Natural killer cell (primary cell): ENCODE results near the gene TMSB15C. TPM values are rescaled to one million over a fixed set of nuclear protein-coding genes. Genes with fewer than 3 reads are reported as not detected.
"Not testable (repeated sequence)": the region's sequence is repeated elsewhere in the genome, so short reads cannot be mapped to it uniquely, and the experiment has no call there.

Source experiments
- ATAC-seq, 3 donors: fragments of 150-1000 bp in 2 of 3; fragments of 200-7000 bp in 1 of 3; cut with Tn5 transposase; 1 replicate in 1 of 3; 2 replicates in 2 of 3; pipeline ENCODE4 v1.10.0; 2021; ENCODE audit warnings: mild to moderate bottlenecking in 2 of 3, moderate library complexity in 2 of 3
- DNase-seq, 2 donors: peaks; one replicate each; pipeline versions ENCODE4 v3.0.0 to v3.0.0-alpha.2; 2013 to 2021; ENCODE audit warnings: mixed read lengths in 1 of 2
- H3K27ac ChIP-seq: one replicate; pipeline ENCODE4 v1.5.1; 2013; ENCODE audit warnings: mild to moderate bottlenecking, low read length
- H3K27me3 ChIP-seq: one replicate; pipeline ENCODE4 v1.6.1; 2013; ENCODE audit warnings: low read length; ENCODE audit not compliant: control insufficient read depth, insufficient read depth
- H3K36me3 ChIP-seq: one replicate; pipeline ENCODE4 v1.6.1; 2013; ENCODE audit warnings: low read length; ENCODE audit not compliant: control insufficient read depth, insufficient read depth
- H3K4me1 ChIP-seq: one replicate; pipeline ENCODE4 v1.6.1; 2013; ENCODE audit warnings: low read length; ENCODE audit not compliant: control insufficient read depth, insufficient read depth
- H3K4me3 ChIP-seq: one replicate; pipeline ENCODE4 v1.5.1; 2013; ENCODE audit warnings: low read length
- H3K9me3 ChIP-seq: one replicate; pipeline ENCODE4 v1.6.1; 2013; ENCODE audit warnings: low read length; ENCODE audit not compliant: control insufficient read depth, insufficient read depth
- H3K27ac Mint-ChIP-seq, 2 donors: one replicate each; pipeline ENCODE4 v1.8.0; 2022; ENCODE audit warnings: mild to moderate bottlenecking in 2 of 2, mixed read lengths in 2 of 2, moderate library complexity in 1 of 2
- H3K27me3 Mint-ChIP-seq, 2 donors: one replicate each; pipeline ENCODE4 v1.8.0; 2022; ENCODE audit warnings: low read depth in 2 of 2, mixed read lengths in 2 of 2
- H3K36me3 Mint-ChIP-seq: one replicate; pipeline ENCODE4 v1.8.0; 2022; ENCODE audit warnings: mixed read lengths
- H3K4me1 Mint-ChIP-seq, 2 donors: one replicate each; pipeline ENCODE4 v1.8.0; 2022; ENCODE audit warnings: mixed read lengths in 2 of 2
- H3K4me3 Mint-ChIP-seq: one replicate; pipeline ENCODE4 v1.8.0; 2022; ENCODE audit warnings: mild to moderate bottlenecking, moderate library complexity, mixed read lengths
- H3K9me3 Mint-ChIP-seq, 2 donors: one replicate each; pipeline ENCODE4 v1.8.0; 2022; ENCODE audit warnings: mixed read lengths in 2 of 2
- CTCF ChIP-seq: fragments of 200-600 bp; IDR thresholded peaks from one replicate; pipeline ENCODE4 v1.8.0; 2022; ENCODE audit warnings: antibody characterized with exemption
- whole genome bisulfite sequencing: methylation state at CpG from one replicate; pipeline ENCODE4 v1.1.7; 2013; ENCODE audit warnings: missing lambda C conversion rate; ENCODE audit not compliant: insufficient coverage; 5-methylcytosine and 5-hydroxymethylcytosine counted together
- intact Hi-C: fragments of 100-400 bp; cut with micrococcal nuclease; formaldehyde crosslinking; loops from one replicate; pipeline ENCODE4 v1.14.2; 2022
- total RNA-seq, 4 donors: library from RNA; stranded (reverse); fragments of 120-200 nt in 1 of 4; gene quantifications; one replicate each; pipeline versions ENCODE4 v1.2.3 to v1.2.4, GENCODE V29; 2013 to 2022

Gene TMSB15C
- total RNA-seq, 3 donors from 2014 or later (not counting 1 experiment from before 2014, with no cell fraction given), result 2.0 to 4.1 (median 2.5) TPM

GRCh38 chrX:104085477-104085876, 9.4 kb upstream of the TMSB15C start:
- Mint-ChIP-seq H3K27me3 (peaks cover 8 to 14% of the 10 kb centered on the region in 2 donors), H3K36me3 (no peaks in the 10 kb centered on the region), H3K4me3 (no peak overlapping the region), H3K27ac (no peak overlapping the region), H3K4me1 (no peaks in the 10 kb centered on the region), H3K9me3 (no peaks in the 10 kb centered on the region)
- H3K4me1 ChIP-seq, result no peaks in the 10 kb centered on the region
- DNase-seq, result no peak
- peaks cover 2% of the 10 kb centered on the region for H3K27me3 ChIP-seq
- intact Hi-C loops, result no loop called here
- no peak overlapping the region for H3K4me3 ChIP-seq
- no peaks in the 10 kb centered on the region for H3K36me3 ChIP-seq
- 83% methylated on average over 7 of the region's 7 CpGs for WGBS
- no peaks in the 10 kb centered on the region for H3K9me3 ChIP-seq
- no peak overlapping the region for H3K27ac ChIP-seq
- ATAC-seq, result no peak
- no peak for TF ChIP-seq CTCF

GRCh38 chrX:104084534-104085277, 8.7 kb upstream of the TMSB15C start:
- no peak for TF ChIP-seq CTCF
- H3K9me3 ChIP-seq, result no peaks in the 10 kb centered on the region
- no peak for DNase-seq
- no peak overlapping the region for H3K4me3 ChIP-seq
- WGBS, result 75% methylated on average over 5 of the region's 5 CpGs
- Mint-ChIP-seq H3K4me3 (no peak overlapping the region), H3K27ac (no peak overlapping the region), H3K36me3 (no peaks in the 10 kb centered on the region), H3K9me3 (no peaks in the 10 kb centered on the region), H3K4me1 (no peaks in the 10 kb centered on the region), H3K27me3 (peaks cover 8 to 14% of the 10 kb centered on the region in 2 donors)
- H3K4me1 ChIP-seq, result no peaks in the 10 kb centered on the region
- ATAC-seq, result no peak
- intact Hi-C loops, result no loop called here
- H3K36me3 ChIP-seq, result no peaks in the 10 kb centered on the region
- no peak overlapping the region for H3K27ac ChIP-seq
- H3K27me3 ChIP-seq, result peaks cover 2% of the 10 kb centered on the region

- DNase-seq (no peak), ATAC-seq (no peak)
- Mint-ChIP-seq H3K4me1 (no peaks in the 10 kb centered on the region), H3K27ac (no peak overlapping the region), H3K36me3 (no peaks in the 10 kb centered on the region), H3K27me3 (peaks cover 8 to 14% of the 10 kb centered on the region in 2 donors), H3K9me3 (no peaks in the 10 kb centered on the region), H3K4me3 (no peak overlapping the region)
- intact Hi-C loops, result no loop called here
- H3K27ac ChIP-seq, result no peak overlapping the region
- H3K4me1 ChIP-seq, result no peaks in the 10 kb centered on the region
- H3K27me3 ChIP-seq, result peaks cover 2% of the 10 kb centered on the region
- H3K36me3 ChIP-seq, result no peaks in the 10 kb centered on the region
- H3K9me3 ChIP-seq, result no peaks in the 10 kb centered on the region
- TF ChIP-seq CTCF, result no peak
- 95% methylated on average over 4 of the region's 4 CpGs for WGBS
- no peak overlapping the region for H3K4me3 ChIP-seq
Observed at GRCh38 chrX:104084063-104084462, 8.0 kb upstream of the TMSB15C start.

- not testable (repeated sequence) for DNase-seq
Observed at GRCh38 chrX:104077854-104078253, 1.8 kb upstream of the TMSB15C start.

GRCh38 chrX:104062636-104063035, 13.4 kb downstream of the TMSB15C start:
- H3K9me3 Mint-ChIP-seq, H3K36me3 Mint-ChIP-seq: not testable (repeated sequence)
- no CpG with 5 or more reads among the region's 18 CpGs for WGBS

More at GRCh38 chrX:104077854-104078253, 1.8 kb upstream of the TMSB15C start:
- H3K27me3 Mint-ChIP-seq, H3K27ac ChIP-seq, H3K27me3 ChIP-seq, ATAC-seq, H3K4me3 Mint-ChIP-seq, H3K9me3 Mint-ChIP-seq, H3K4me3 ChIP-seq, H3K9me3 ChIP-seq, H3K36me3 Mint-ChIP-seq, H3K27ac Mint-ChIP-seq, H3K4me1 Mint-ChIP-seq, H3K36me3 ChIP-seq, H3K4me1 ChIP-seq, intact Hi-C loops: not testable (repeated sequence)
- WGBS, result no CpG with 5 or more reads among the region's 6 CpGs

GRCh38 chrX:104054956-104055355, 21.1 kb downstream of the TMSB15C start:
- H3K4me3 Mint-ChIP-seq, H3K27me3 ChIP-seq, intact Hi-C loops, H3K4me1 ChIP-seq, H3K27ac Mint-ChIP-seq, H3K27ac ChIP-seq, H3K9me3 Mint-ChIP-seq, H3K27me3 Mint-ChIP-seq, H3K4me1 Mint-ChIP-seq, ATAC-seq, H3K36me3 Mint-ChIP-seq, H3K36me3 ChIP-seq, H3K4me3 ChIP-seq, H3K9me3 ChIP-seq, DNase-seq: not testable (repeated sequence)
- no CpG with 5 or more reads among the region's 13 CpGs for WGBS

More at GRCh38 chrX:104062636-104063035, 13.4 kb downstream of the TMSB15C start:
- H3K27me3 ChIP-seq, H3K27ac Mint-ChIP-seq, H3K4me3 ChIP-seq, H3K4me1 ChIP-seq, intact Hi-C loops, H3K9me3 ChIP-seq, H3K36me3 ChIP-seq, H3K4me1 Mint-ChIP-seq, H3K27ac ChIP-seq, H3K4me3 Mint-ChIP-seq, ATAC-seq, DNase-seq, H3K27me3 Mint-ChIP-seq: not testable (repeated sequence)
